Measurements from ENCODE around the gene CTBS. TPM values are rescaled to one million over a fixed set of nuclear protein-coding genes. Genes with fewer than 3 reads are reported as not detected.

The CTBS gene
- total RNA-seq, 1 experiment from 2014 or later: 18.2 TPM

GRCh38 chr1:84524590-84524989, 49.6 kb downstream of the CTBS start:
- Mint-ChIP-seq H3K36me3 (ENCODE audit: insufficient read depth, unreplicated experiment) (no peaks in the 10 kb centered on the region), H3K4me3 (ENCODE audit: low read depth, unreplicated experiment) (no peak overlapping the region), H3K4me1 (ENCODE audit: low read depth, unreplicated experiment) (no peaks in the 10 kb centered on the region), H3K27ac (ENCODE audit: unreplicated experiment) (no peak overlapping the region), H3K9me3 (ENCODE audit: low read depth, unreplicated experiment) (peaks cover 4% of the 10 kb centered on the region), H3K27me3 (ENCODE audit: unreplicated experiment) (no peaks in the 10 kb centered on the region)
- CTCF ChIA-PET: no interaction called here
- intact Hi-C loops (cut with micrococcal nuclease; ENCODE audit: unreplicated experiment): no loop called here
- no peak for DNase-seq
- no peak for TF ChIP-seq CTCF (IDR thresholded peaks at IDR 0.05; ENCODE audit: unreplicated experiment)
- BruUV-seq (replicated peaks): no TSS peak

- BruUV-seq (replicated peaks): no TSS peak
- no peak for DNase-seq
- H3K4me1 Mint-ChIP-seq (ENCODE audit: low read depth, unreplicated experiment): no peaks in the 10 kb centered on the region
Measured at GRCh38 chr1:84510668-84511067, 63.6 kb downstream of the CTBS start.

GRCh38 chr1:84510165-84510564, 64.1 kb downstream of the CTBS start:
- peaks cover 20% of the 10 kb centered on the region for H3K36me3 Mint-ChIP-seq (ENCODE audit: insufficient read depth, unreplicated experiment)
- intact Hi-C loops (cut with micrococcal nuclease; ENCODE audit: unreplicated experiment): no loop called here
- DNase-seq: no peak
- no peak overlapping the region for H3K4me3 Mint-ChIP-seq (ENCODE audit: low read depth, unreplicated experiment)
- H3K4me1 Mint-ChIP-seq (ENCODE audit: low read depth, unreplicated experiment): no peaks in the 10 kb centered on the region
- CTCF ChIA-PET: no interaction called here
- BruUV-seq (replicated peaks): no TSS peak
- H3K27ac Mint-ChIP-seq (ENCODE audit: unreplicated experiment): no peak overlapping the region
- H3K27me3 Mint-ChIP-seq (ENCODE audit: unreplicated experiment): no peaks in the 10 kb centered on the region
- no peaks in the 10 kb centered on the region for H3K9me3 Mint-ChIP-seq (ENCODE audit: low read depth, unreplicated experiment)
- no peak for TF ChIP-seq CTCF (IDR thresholded peaks at IDR 0.05; ENCODE audit: unreplicated experiment)

More at GRCh38 chr1:84510668-84511067, 63.6 kb downstream of the CTBS start:
- Mint-ChIP-seq H3K27ac (ENCODE audit: unreplicated experiment) (no peak overlapping the region), H3K27me3 (ENCODE audit: unreplicated experiment) (no peaks in the 10 kb centered on the region), H3K36me3 (ENCODE audit: insufficient read depth, unreplicated experiment) (peaks cover 15% of the 10 kb centered on the region), H3K4me3 (ENCODE audit: low read depth, unreplicated experiment) (no peak overlapping the region), H3K9me3 (ENCODE audit: low read depth, unreplicated experiment) (no peaks in the 10 kb centered on the region)
- TF ChIP-seq CTCF (IDR thresholded peaks at IDR 0.05; ENCODE audit: unreplicated experiment): no peak
- CTCF ChIA-PET: no interaction called here
- intact Hi-C loops (cut with micrococcal nuclease; ENCODE audit: unreplicated experiment): no loop called here

- H3K4me1 Mint-ChIP-seq (ENCODE audit: low read depth, unreplicated experiment): peaks cover 8% of the 10 kb centered on the region
- H3K9me3 Mint-ChIP-seq (ENCODE audit: low read depth, unreplicated experiment): no peaks in the 10 kb centered on the region
- CTCF ChIA-PET: interaction anchor here (0.7 kb wide), 1 partner anchor 86 kb away, joined by 3 read pairs; no protein-coding TSS in a partner anchor
- no peak for DNase-seq
- no peak overlapping the region for H3K27ac Mint-ChIP-seq (ENCODE audit: unreplicated experiment)
- TF ChIP-seq CTCF (IDR thresholded peaks at IDR 0.05; ENCODE audit: unreplicated experiment): no peak
- BruUV-seq (replicated peaks): no TSS peak
- H3K27me3 Mint-ChIP-seq (ENCODE audit: unreplicated experiment): no peaks in the 10 kb centered on the region
- no peak overlapping the region for H3K4me3 Mint-ChIP-seq (ENCODE audit: low read depth, unreplicated experiment)
- H3K36me3 Mint-ChIP-seq (ENCODE audit: insufficient read depth, unreplicated experiment): peaks cover 30% of the 10 kb centered on the region
- intact Hi-C loops (cut with micrococcal nuclease; ENCODE audit: unreplicated experiment): loop anchor here (5.0 kb wide), 1 partner anchor 63 kb away; the partner anchor contains the start of gene CTBS
Measured at GRCh38 chr1:84509029-84509428, 65.2 kb downstream of the CTBS start.

All from Calu3 (cell line).